MM.1S (cell line): ENCODE results near the gene CAPRIN1.

ENCODE experiments used
- CTCF ChIP-seq: fragments of 300-600 bp; sonication (generic); IDR thresholded peaks from 2 replicates; pipeline ENCODE4 v1.5.1; 2016; ENCODE audit warnings: antibody characterized with exemption, low read length, mixed read lengths
- EZH2 ChIP-seq: fragments of 300-600 bp; sonication (generic); optimal IDR thresholded peaks from 2 replicates; pipeline ENCODE3; 2017; ENCODE audit warnings: low read depth, mild to moderate bottlenecking, antibody characterized with exemption, low read length, mixed read lengths
- EZH2phosphoT487 ChIP-seq: fragments of 300-600 bp; sonication (generic); IDR thresholded peaks from 2 replicates; pipeline ENCODE4 v1.6.1; 2018; ENCODE audit warnings: antibody characterized with exemption, low read length

DNA sequence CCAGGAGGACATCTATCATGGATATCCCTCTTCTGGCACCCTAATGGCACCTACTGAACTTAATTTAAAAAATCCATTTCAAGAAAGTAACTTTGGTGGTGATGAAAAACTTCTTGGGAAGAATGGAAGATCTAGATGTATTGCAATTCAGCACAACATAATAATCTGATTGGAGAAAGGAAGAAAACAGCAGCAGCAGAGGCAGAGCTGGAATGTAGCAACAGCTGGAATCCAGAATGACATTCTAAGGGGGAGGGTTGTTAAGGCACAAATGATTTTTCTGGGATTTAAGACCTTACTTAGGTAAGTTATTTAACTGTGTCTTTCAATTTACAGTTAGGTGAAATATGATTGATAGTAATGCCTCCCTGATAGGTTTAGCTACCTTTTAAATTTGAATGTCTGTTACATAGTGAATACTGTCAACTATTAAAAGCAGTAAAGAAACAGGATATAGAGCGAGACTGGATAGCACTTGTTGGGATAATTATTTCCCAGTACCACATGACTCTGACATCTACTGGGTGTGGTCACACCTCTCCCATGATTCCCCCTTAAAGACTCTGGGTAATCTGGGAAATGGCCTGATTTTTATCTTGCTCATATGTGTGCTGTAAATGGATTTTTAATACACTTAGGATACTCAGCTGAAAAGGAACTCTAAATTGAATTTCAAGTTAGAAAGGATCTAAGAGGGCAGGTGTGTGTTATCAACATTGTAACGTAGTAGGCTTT, 11.7 kb downstream of the CAPRIN1 start:
- no peak for TF ChIP-seq CTCF
- no peak for TF ChIP-seq EZH2phosphoT487
- TF ChIP-seq EZH2, result no peak
